ENCODE results near the gene GRM1.

DNA sequence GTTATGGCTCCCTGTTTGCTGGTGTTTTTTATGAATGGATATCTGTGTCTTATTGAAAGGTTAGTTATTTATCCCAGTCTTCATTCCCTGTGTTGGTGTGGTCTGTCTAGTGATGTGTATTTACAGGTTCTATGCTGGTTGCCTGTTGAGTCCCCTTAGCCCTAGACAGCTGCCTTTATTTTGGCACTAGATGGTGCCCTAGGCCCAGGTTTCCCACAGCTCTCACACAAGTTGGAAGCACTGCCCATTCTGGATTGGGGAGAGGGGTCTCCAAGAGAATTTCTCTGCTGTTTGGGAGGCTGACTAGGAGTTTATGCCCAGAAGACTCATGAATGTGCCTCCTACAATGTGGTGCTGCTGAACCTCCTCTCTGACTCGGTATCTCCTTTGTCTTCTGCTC lies 12.4 kb downstream of the GRM1 start:
- TF ChIP-seq YY1 (IDR thresholded peaks at IDR 0.05; ENCODE audit: insufficient read depth, insufficient read length) (no peak), ZNF274 (IDR thresholded peaks at IDR 0.05; ENCODE audit: low read depth, low read length) (no peak), SUZ12 (IDR thresholded peaks at IDR 0.05; ENCODE audit: extremely low read depth, insufficient read depth, insufficient read length) (no peak)
